OCI-LY3 (cell line): ENCODE measurements around the gene RAP1B.

ENCODE experiments used
- CTCF ChIP-seq: fragments of 200-600, 300-600 bp; sonication (generic); IDR thresholded peaks from 2 replicates; pipeline ENCODE4 v1.5.1; 2014; ENCODE audit warnings: antibody characterized with exemption, low read length, low read depth
- EZH2phosphoT487 ChIP-seq: fragments of 200-600 bp; shearing (Covaris generic); IDR thresholded peaks from 2 replicates; pipeline ENCODE4 v1.6.1; 2018; ENCODE audit warnings: antibody characterized with exemption, mixed run types, low read depth

GRCh38 chr12:68621472-68622081 lies 10.9 kb downstream of the RAP1B start:
- no peak for TF ChIP-seq CTCF
- no peak for TF ChIP-seq EZH2phosphoT487
